Activated CD4-positive, CD25-positive, alpha-beta regulatory T cell treated with anti-CD3 and anti-CD28 coated beads, Interleukin-2, amount 50 U/mL, for 72 hours (primary cell): Measurements from ENCODE around the gene RARB.

Experiments used
- DNase-seq: peaks from one replicate; pipeline ENCODE4 v3.0.0; 2021

The RARB gene

DNA sequence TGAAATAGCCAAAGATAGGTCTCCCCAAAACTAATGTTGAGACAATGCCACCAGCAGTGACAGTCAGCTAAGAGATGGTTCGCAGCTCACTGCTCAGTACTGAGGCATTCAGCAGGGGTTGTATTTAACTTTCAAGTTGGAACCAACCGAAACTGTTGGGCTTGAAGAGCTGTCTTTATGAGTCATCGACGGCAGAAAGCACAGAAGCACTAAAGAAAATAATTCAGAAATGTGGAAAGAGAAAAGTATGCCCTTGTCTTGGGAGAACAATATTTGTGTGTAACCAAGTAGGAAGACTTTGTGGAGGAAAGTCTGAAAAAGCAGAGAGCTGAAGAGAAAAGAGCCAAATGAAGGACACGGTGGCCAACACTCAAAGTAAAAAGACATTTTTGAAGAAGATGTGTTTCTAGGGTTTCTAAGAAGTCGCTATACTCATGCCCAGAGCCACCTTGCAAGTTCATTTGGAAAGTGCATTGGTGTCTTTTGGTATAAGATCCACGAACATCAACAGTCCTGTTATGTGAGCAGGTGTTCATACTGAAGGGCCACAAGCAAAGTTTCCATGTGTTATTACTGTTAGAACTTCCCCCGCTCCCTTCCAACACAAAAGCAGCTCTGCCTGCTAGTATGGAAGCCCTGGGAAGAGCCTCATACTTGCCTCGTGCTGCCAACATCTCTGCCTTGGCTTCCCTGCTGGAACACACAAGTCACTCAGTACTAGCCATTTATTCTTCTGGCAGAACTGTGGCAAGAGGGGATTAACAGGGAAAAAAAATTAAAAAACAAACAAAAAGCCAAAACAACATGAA, 4.1 kb upstream of the RARB start:
- DNase-seq, result no peak

DNA sequence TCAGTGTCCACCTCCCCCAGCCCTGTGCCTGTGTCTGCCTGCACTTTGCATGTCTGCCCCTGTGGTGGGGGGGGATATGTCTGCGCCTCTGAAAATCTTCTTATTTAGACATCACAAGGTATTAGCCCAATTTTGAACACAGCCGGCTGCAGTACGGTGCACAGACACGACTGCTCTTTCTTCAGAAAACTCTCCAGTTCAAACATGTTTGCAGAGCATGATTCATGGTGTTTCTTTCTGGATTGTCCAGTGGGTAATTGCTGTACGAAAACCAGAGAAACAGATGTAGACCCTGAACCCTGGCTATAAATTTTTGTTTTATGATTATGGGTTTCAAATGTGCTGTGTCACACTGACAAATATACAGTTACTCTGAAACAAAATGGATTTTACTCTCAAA, 3.4 kb upstream of the RARB start:
- DNase-seq, result no peak

DNA sequence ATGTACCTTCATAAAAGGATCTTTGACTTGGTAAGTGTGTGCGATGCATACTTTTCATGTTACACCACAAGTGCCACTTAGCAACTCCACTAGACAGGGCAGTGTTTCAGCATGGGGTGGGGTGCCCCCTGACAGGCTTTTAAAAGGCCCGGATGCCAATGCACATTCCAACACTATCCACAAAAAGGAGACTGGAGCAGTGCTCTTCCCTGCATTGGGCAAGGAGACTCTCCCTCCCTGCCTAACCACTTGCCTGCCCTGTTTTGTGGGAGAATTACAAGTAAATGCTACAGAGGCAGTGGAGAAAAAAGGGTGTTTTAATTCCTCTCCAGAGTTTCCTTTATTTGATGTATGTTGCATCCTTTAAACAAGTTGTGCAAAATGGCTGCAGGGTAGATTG, 1.7 kb upstream of the RARB start:
- DNase-seq, result no peak

DNA sequence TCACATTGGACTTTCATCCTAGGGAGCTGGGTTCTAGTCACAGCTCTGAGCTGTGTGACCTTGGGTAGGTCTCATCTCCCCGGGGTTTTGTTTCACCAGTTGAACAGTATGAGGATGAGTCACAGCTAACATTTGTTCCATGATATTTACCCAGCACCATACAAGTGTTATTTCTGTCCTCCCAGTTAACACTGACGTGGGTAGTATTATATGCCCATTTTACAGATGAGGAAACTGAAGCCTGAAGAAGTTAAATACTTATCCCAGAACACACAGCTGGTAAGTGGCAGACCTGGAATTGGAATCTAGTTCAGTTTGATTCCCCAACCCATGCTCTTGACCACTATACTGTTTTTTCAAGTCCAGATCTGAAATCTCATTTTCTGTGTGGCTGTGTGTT, 908 bp upstream of the RARB start:
- no peak for DNase-seq

DNA sequence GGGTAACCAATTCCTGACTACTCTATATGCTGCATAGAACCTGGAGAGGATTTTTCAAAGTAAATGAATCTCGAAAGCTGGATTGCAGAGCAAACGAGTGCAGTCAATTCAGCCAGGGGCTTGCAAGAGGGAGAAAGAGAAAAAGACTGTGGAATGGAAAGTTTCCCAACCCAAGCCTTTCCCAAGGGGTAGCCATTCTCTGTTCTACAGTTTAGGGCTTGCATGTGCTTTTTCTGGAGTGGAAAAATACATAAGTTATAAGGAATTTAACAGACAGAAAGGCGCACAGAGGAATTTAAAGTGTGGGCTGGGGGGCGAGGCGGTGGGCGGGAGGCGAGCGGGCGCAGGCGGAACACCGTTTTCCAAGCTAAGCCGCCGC, 511 bp upstream of the RARB start:
- no peak for DNase-seq

DNA sequence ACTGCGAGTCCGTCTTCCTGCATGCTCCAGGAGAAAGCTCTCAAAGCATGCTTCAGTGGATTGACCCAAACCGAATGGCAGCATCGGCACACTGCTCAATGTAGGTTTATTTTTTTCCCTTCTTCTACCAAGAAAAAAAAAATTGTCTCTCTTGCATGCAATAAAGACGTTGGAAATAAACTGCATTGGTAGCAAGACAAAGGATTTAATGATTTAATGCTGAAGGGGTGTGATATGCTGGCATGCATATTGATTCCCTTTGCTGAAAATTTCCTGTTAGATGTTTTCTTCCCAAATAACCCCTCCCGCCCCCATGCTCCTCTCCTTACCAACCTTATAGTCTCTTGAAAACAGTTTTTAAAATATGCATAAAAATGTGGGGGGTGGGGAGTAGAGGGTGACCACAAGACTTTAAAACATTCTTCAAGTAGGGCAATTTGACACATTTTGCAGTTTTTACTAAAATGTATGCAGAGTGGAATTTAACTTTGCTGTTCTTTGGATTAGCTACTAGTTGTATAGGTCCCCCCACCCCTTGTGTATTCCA, 799 bp downstream of the RARB start:
- DNase-seq, result no peak

DNA sequence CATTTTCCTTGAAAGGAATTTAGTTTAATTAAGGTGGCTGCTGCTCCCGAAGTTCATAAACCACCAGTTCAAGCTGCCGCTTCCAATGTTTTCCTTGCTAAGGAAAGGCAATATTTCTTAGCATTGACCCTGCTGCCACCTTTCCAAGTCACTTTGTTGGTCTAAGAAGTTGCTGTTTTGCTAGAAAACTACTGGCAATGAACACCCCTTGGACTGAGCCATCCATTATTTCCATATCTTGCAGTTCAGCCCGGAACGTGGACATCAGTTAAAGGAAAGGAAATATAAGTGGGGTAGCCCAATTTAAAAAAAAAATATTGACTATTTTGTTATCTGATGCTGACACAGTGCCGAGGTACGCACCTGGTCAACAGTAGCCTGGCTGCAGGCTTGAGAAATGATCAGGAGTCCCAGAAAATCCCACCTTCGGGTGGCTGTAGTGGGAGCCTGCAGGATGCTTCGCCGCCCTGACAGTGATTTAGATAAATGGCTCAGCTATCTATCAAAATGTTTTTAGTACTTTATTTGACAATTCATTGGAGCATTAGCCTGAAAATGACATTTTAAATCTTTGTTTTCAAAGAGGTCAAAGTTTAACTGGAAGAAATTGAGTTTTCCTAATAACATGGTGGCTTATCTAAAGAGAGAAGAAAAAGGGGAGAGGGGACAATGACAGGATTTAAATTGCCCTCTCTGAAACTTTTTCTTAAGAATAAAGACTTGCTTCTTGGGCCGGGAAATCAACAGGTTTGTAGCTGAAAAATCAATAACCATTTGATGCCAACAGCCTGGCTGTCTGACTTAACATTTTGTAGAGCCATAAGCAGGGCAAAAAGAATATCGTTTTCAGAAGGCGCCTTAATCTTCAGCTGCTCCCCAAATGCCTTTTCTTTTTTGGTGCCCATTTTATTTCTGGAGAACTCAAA, 1.6 kb downstream of the RARB start:
- no peak for DNase-seq

DNA sequence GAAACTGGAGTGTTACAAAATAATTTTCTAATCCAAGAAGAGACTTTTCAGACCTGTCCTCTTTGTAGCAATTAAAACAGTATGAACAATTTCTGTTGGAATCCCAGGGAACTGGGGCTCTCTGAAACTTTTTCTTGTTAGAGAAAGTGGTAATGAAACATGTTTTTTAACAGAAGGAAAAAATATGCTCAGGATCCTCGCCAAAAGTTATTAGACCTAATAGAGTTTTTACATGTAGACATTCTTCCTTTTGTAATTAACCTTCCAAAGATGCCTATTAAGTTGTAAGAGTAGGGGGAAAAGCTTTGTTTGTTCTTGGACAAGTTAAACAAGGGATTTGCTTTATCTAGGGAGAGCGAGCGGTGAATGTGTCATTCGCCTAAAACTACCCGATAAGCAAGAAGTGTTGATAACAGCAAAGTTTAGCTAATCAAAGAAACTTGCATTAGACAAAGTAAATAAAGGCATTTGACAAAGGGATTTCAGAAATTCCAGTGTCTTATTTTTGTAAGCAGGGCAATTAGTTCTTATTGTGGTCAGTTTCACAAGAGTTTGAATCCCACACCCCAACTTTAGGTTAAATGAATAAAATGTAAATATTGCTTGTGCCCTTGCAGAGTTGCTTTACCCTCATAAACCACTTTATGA, 2.3 kb downstream of the RARB start:
- DNase-seq, result no peak

DNA sequence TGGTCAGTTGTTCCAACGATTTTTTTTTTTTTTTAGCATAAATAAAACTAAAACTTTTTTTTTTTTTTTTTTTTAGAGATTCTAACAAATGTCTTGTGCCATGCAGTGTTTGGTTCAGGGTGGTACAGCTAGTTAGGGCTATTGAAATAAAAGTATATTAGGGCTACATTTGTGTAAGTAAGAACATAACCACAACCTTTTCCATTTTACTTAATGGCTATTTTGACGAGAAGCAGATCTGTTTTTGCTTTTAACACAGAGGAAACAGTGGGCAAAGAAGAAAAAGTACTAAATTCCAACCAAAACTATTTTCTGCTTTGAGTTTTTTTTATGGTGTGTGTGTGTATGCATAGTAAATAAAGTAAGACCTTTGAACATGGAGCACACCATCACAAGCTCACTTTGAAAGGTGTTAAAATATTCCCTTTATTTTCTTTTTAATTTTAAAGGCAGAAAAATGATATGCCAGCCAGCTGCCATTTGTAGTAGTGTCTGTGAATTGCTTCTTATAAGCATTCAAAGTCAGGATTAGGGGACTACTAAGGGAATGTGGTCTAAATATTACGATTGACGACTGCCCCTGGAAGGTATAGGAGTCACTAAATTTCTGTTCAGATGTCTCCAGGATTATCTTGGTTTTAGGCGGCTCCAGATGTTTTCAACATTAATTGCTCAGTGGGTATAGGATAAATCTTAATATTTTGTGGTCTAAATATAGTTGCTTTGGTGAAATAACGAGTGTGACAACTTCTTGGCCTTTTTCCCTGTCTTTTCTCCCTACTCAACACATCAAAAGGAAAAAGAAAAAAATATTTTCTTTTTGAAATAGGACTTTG, 3.1 kb downstream of the RARB start:
- DNase-seq, result no peak

DNA sequence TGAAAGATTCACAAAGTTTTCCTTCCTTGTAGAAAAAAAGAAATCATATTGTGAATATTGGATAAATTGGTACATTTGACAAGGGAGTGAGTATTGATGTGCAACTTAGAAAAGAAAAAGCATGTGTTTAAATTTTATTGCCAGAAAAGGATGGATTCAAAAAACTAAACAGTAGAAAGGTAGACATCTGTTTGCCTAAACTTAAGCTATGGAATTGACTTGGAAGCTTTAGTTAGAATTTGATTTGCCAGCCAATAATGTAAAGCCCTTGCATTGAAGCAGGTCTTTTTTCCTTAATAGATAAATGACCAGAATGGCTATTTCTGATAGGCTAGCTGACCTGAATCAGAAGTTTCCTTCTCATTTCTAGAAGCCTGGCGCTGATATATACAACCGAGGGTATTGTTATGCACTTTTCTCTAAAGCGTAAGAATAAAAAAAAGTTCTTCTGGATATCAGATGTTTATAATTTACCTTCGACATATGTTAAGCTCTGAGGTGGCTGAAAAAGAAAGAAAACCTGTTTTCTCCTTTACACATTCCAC, 4.2 kb downstream of the RARB start:
- DNase-seq, result no peak

DNA sequence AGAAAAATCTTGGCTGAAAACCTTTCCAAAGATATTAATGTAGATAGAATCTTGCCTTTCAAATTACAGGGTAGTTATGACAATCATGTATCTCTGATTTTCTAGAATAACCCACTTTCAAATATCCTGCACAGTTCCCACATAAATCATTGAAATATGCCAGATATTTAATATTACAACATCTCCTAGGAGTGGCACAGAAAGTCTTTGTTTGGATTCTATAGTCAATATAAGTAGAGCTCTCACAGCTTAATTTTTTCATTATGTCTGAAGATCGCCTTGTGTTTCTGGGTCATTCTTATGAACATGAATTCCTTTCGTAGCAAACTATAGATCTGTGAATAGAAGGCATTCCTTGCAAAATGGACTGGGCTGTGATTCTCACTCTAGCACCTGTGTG, 5.0 kb downstream of the RARB start:
- no peak for DNase-seq

DNA sequence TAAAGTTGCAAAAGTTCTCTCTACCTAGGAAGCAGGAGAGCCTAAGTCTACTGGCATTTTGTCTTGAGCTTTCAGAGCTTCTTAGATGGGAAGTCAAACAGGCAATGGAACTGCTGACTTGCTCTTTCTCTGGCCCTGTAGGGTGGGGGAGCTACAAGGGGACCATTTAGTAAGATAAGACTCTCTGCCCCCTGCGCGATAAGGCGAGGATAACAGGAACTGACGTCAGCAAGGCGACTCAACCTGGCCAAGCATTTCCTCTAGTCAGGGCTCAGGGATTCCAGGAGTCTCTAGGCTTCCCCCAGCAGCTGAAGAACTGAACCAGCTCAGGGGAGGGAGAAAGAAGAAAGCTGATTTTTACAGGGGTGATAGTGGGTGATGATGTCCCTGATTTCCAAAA, 5.8 kb downstream of the RARB start:
- no peak for DNase-seq

DNA sequence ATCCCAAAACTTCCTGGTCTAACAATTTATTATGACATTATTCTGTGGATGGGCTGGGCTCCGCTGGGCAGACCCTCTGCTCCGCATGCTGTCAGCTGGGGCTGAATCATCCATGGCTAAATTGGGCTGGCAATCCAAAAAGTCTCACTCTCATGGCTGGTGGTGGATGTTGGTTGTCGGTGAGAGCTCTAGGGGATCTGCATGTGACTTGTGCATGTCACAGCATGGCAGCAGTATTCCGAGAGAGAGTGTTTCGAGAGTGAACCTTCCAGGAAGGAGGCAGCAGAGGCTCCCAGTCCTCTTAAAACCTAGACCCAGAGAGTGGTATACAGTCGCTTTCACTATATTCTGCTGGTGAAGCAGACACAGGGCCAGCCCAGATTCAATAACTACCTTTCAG, 9.9 kb downstream of the RARB start:
- DNase-seq, result no peak

DNA sequence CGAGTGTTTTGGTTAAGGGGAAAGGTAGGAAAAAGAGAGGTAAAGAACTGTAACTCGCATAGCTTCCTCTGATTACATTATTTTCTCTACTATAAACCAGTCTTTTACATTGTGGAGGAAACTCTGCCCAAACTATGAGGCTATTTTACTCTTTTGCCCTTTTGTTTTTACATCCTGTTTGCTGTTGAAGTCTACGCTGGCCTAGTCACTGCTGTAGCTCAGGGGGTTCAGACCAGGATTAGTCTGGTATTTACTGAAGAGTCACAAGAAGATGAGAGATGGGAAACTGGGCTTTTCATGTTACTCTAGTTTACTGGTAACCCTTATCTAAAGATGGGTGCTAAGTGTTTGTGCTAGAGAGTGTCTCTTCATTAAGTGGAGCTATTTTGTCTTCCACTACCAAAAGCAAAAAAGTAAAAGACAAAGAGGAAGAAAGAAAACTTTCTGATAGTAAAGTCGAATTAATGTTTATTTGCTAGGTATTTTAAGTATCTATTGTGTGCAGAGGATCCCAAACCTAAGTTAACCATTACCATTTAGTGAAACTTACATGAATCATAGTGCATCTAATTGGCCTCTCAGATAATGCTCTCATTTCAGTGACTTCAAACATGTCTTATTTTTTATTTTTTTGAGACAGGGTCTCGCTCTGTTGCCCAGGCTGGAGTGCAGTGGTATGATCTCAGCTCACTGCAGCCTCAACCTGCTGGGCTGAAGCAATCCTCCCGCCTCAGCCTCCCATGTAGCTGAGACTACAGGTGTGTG, 10.9 kb downstream of the RARB start:
- no peak for DNase-seq

DNA sequence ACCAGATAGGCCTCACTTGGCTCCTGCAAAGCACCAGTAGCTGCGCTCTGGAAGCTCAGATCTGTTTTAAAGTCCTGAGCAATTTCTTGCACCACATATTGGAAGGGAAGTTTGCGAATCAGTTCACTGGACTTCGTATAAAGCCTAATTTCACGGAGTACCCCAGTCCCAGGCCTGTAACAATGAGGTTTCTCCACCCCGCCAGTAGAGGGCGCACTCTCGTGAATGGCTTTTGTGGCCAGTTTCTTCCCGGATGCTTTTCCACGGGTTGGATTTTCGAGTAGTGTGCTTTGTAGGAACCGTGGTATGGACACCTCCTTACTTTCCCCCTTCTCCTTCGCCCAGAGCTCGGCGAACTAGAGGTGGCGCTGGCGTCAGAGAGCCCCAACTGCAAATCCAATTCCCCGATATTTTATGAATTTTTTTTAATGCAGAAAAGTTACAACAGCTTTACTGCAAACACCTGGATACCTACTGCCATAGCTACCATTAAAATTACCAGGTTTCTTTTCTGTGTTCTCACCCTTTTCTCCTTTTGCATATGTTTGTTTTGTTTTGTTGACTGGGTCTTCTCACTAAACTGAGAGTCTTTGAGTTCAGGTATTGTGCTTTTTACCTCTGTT, 13.3 kb downstream of the RARB start:
- DNase-seq, result no peak

DNA sequence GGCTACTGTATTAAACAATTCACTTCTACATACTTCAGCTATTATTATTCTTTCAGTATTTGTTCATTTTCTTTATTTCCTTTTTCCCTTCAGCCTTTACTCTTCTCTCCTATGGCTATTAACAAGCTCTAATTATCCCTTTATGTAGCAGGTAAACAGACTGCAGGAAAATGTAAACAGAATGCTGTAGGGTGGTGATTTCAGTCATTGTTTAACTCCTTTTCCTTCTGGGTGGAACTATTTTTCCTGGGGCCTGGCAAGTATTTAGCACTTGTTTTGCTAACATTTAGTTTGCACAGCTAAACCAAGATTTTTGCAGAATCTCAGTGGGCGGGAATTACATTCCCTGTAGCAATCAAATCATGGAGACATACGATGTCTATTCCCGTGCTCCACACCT, 14.4 kb downstream of the RARB start:
- no peak for DNase-seq

DNA sequence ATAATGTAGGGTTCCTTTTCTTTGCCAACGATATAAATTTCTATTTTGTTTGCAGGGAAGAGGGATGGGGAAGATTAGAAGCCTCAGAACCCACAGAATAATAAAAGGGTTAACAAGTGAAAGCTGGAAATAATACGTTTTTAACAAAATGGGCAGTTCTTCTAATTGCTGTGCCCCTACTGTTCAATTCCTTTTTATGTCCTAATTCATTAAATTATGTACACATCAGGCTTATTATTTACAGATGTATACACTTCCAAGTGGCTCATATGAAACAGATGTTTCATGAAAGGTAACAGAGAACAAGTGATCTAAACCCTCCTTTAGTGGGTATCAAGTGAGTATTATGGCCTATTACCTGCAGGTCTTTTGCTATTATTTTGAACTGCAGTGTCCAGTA, 16.2 kb downstream of the RARB start:
- no peak for DNase-seq

DNA sequence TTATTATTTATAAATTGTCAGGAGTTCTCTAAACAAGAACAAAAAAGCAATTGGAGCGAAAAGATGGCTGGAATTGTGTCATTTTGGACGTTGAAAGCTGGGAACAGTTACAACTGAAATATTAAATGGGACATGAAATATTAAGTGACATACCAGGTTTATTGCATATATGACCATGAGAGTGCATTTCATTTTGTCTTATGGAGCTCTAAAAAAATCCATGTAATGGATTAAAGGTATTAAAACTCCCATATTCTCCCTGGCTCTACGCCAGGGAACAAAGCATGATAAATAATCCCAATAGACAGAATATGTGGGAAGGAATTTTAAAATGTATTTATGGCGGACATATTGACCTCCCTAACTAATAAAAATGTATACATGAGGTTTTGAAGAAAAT, 17.7 kb downstream of the RARB start:
- DNase-seq, result no peak

DNA sequence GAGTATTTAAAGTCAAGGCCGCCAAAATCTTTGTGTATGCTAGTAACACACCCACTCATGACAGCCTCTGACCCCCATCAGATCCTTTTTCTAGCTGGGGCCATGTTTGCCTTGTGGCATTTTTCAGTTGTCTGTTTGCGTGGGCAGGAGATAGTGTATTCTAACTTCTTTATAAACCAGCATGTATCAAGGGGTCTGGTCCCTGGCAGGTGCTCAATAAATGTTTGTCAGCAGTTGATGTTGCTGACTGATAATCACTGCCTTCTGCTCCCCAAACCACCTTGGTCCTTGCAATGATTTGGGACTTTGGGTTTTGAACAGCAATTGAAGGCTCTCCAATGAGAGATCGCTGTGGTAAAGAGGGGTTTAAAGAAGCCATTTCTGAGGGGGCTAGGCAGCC, 19.2 kb downstream of the RARB start:
- DNase-seq, result no peak

DNA sequence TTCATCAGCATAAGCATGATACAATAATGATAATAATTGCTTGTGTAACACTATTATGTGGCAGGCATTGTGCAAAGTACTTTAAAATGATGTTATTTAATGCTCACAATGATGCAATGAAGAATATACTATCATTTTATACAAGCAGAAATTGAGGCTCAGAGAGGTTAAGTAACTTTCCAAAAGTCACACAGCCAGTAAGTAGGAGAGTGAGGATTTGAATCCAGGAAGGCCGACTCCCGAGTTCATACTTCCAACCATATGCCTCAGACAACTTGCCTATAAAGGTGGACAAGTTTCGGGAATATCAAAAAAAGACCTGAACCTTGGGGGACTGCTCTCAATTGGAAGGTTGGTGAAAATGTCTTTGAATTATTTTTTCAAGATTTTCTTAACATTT, 19.9 kb downstream of the RARB start:
- DNase-seq, result no peak
